Lower leg skin (tissue), 4 donors: ENCODE measurements around the gene THEM5. TPM values are rescaled to one million over a fixed set of nuclear protein-coding genes. Genes with fewer than 3 reads are reported as not detected.

Experiments used
- DNase-seq, 2 donors: peaks; one replicate each; pipeline ENCODE4 v3.0.0-alpha.2; 2019; ENCODE audit warnings: low spot score in 2 of 2
- H3K4me3 ChIP-seq: fragments of 200-600 bp; sonication (generic); 2 replicates; pipeline ENCODE4 v1.5.1; 2017; ENCODE audit warnings: mild to moderate bottlenecking, low read depth; ENCODE audit not compliant: poor library complexity, severe bottlenecking
- POLR2A ChIP-seq, 2 donors: fragments of 450-650 bp; IDR thresholded peaks; one replicate each; pipeline ENCODE4 v1.6.1; 2016 to 2017; ENCODE audit warnings: antibody characterized with exemption in 2 of 2, mild to moderate bottlenecking in 1 of 2, moderate library complexity in 1 of 2
- WGBS, 2 donors: methylation state at CpG; one replicate each; pipeline ENCODE4 v1.1.5; 2018; 5-methylcytosine and 5-hydroxymethylcytosine counted together
- intact Hi-C: fragments of 100-400 bp; cut with DNase I; formaldehyde crosslinking; loops from one replicate; pipeline ENCODE4 v1.15.0; 2023; ENCODE audit warnings: low total_unique reads
- total RNA-seq, 4 donors: library from RNA; depleted of rRNA; stranded (reverse); fragments of >200 nt; gene quantifications; one replicate each; pipeline ENCODE4 v1.1.0, GENCODE V29; 2016
- TF ChIP-seq, protein P1 (sequence below), 3 donors: fragments of 450-650 bp; IDR thresholded peaks; one replicate each; pipeline ENCODE4 v1.5.1; 2016; ENCODE audit warnings: antibody characterized with exemption in 3 of 3, mild to moderate bottlenecking in 3 of 3, moderate library complexity in 2 of 3

THEM5 gene
- total RNA-seq, 4 donors from 2014 or later = 74.4 to 115 (median 88.3) TPM

- intact Hi-C loops = no loop called here
- 67 to 73% methylated on average over 7 of the region's 7 CpGs for WGBS, 2 donors
- DNase-seq = no peak
- no peak overlapping the region for H3K4me3 ChIP-seq
- TF ChIP-seq, protein P1, sequence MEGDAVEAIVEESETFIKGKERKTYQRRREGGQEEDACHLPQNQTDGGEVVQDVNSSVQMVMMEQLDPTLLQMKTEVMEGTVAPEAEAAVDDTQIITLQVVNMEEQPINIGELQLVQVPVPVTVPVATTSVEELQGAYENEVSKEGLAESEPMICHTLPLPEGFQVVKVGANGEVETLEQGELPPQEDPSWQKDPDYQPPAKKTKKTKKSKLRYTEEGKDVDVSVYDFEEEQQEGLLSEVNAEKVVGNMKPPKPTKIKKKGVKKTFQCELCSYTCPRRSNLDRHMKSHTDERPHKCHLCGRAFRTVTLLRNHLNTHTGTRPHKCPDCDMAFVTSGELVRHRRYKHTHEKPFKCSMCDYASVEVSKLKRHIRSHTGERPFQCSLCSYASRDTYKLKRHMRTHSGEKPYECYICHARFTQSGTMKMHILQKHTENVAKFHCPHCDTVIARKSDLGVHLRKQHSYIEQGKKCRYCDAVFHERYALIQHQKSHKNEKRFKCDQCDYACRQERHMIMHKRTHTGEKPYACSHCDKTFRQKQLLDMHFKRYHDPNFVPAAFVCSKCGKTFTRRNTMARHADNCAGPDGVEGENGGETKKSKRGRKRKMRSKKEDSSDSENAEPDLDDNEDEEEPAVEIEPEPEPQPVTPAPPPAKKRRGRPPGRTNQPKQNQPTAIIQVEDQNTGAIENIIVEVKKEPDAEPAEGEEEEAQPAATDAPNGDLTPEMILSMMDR (IDR thresholded peaks at IDR 0.05) = no peak
- TF ChIP-seq POLR2A (IDR thresholded peaks at IDR 0.05) = no peak
Measured at GRCh38 chr1:151819976-151820623, 33.4 kb downstream of the THEM5 start.

DNA sequence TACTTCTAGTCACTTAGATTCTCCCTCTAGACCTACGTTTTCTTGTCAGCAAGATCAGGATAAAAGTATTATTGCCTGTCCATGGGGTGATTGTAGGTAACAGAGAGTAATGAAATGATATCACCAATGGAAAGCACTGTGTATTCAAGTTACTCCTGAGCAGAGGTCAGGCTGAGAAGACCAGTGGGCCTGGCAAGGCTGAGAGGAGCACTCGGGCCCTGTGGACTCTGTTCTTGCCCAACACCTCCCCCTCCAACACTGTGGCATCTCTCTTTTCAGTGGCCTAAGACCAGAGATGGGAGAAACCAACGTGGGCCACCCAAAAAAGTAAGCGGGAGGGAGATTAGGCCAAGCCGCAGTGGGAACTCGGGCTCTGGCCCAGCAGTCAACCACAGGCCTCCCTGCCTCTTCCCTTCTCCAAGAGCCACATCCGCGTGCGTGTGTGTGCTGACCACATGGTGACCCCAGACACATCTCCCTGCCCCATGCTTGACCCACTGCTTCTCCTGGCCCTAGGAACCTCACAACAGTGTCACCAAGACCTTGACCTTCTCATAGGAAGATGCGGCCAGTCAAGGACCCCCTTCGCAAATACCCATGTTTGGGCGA, 34.2 kb downstream of the THEM5 start:
- H3K4me3 ChIP-seq = no peak overlapping the region
- intact Hi-C loops = no loop called here
- no peak for DNase-seq
- 83 to 85% methylated on average over 12 of the region's 12 CpGs for whole genome bisulfite sequencing, 2 donors
- TF ChIP-seq, protein P1 (IDR thresholded peaks at IDR 0.05) = no peak
- TF ChIP-seq POLR2A (IDR thresholded peaks at IDR 0.05) = no peak

GRCh38 chr1:151817353-151817730, 36.2 kb downstream of the THEM5 start:
- WGBS, 2 donors = 67 to 68% methylated on average over 7 of the region's 7 CpGs
- no peak for TF ChIP-seq POLR2A (IDR thresholded peaks at IDR 0.05)
- TF ChIP-seq, protein P1 (IDR thresholded peaks at IDR 0.05) = no peak
- intact Hi-C loops = no loop called here
- no peak for DNase-seq
- no peak overlapping the region for H3K4me3 ChIP-seq

DNA sequence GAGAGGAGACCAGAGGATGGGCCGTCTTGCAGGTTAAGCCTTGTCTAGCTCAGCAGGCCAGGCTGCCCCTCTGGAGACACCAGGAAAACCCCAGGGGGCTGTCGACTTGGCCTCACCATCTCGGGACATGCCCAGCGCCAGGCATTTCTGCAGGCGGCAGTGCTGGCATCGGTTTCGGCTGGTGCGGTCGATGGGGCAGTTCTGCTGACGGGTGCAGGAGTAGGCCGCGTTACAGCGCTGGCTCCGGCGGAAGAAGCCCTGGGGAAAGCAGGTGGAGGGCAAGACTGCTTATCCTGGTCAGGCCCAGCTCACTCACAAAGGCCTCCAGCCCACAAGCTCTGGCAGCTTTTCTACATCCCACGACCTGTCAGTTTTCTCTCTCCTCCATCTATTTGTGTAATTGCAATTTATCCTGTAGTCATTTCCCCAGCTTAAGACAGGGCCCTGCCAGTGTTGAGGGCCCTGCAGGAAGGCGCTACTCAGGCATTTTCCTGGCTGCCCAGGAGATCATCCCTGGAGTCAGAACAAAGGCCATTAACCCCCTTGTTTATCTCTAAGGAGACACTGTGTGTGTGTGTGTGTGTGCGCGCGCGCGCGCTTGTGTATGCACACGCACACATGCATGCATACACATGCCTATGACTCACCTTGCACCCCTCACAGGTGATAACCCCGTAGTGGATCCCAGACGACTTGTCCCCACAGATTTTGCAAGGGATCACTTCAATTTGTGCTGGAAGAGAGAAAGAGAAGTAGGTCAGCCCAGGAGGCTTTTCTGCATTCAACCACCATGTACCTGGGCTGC, 36.8 kb downstream of the THEM5 start:
- DNase-seq = no peak
- TF ChIP-seq, protein P1 (IDR thresholded peaks at IDR 0.05) = no peak
- TF ChIP-seq POLR2A (IDR thresholded peaks at IDR 0.05) = no peak
- no peak overlapping the region for H3K4me3 ChIP-seq
- intact Hi-C loops = no loop called here
- WGBS, 2 donors = 63 to 74% methylated on average over 20 to 26 of the region's 26 CpGs

GRCh38 chr1:151815716-151816327, 37.7 kb downstream of the THEM5 start:
- 73 to 81% methylated on average over 12 of the region's 12 CpGs for WGBS, 2 donors
- no peak for TF ChIP-seq POLR2A (IDR thresholded peaks at IDR 0.05)
- TF ChIP-seq, protein P1 (IDR thresholded peaks at IDR 0.05) = no peak
- intact Hi-C loops = no loop called here
- H3K4me3 ChIP-seq = no peak overlapping the region
- no peak for DNase-seq
